Mesenchymal stem cell (in vitro differentiated cells and primary cell): ENCODE data around the gene TFAP2C.

Source experiments
- DNase-seq: peaks from one replicate; pipeline ENCODE4 v3.0.0-alpha.2; 2013
- H2AFZ ChIP-seq: one replicate; pipeline ENCODE4 v1.6.1; 2013; ENCODE audit warnings: low read depth, mild to moderate bottlenecking, control low read depth, inconsistent platforms, low read length, moderate library complexity
- H2AK5ac ChIP-seq: 2 replicates; pipeline ENCODE4 v1.6.1; 2013; ENCODE audit warnings: low read length, moderate library complexity, mild to moderate bottlenecking, inconsistent platforms; ENCODE audit not compliant: severe bottlenecking
- H2BK120ac ChIP-seq: one replicate; pipeline ENCODE4 v1.6.1; 2013; ENCODE audit warnings: low read depth, mild to moderate bottlenecking, inconsistent platforms, low read length, moderate library complexity
- H2BK12ac ChIP-seq, 2 experiments: one replicate each; pipeline ENCODE4 v1.6.1; 2013; ENCODE audit warnings: inconsistent platforms in 2 of 2, low read length in 2 of 2, mild to moderate bottlenecking in 2 of 2, moderate library complexity in 2 of 2, control low read depth in 1 of 2
- H2BK15ac ChIP-seq: one replicate; pipeline ENCODE4 v1.6.1; 2013; ENCODE audit warnings: mild to moderate bottlenecking, low read depth, inconsistent platforms; ENCODE audit not compliant: poor library complexity, severe bottlenecking
- H2BK5ac ChIP-seq: 2 replicates; pipeline ENCODE4 v1.6.1; 2013; ENCODE audit warnings: low read depth, mild to moderate bottlenecking, low read length, control low read depth, inconsistent platforms; ENCODE audit not compliant: poor library complexity, severe bottlenecking
- H3K14ac ChIP-seq, 2 experiments: one replicate each; pipeline ENCODE4 v1.6.1; 2013; ENCODE audit warnings: inconsistent platforms in 2 of 2, low read length in 2 of 2, control low read depth in 1 of 2, mild to moderate bottlenecking in 1 of 2, moderate library complexity in 1 of 2
- H3K18ac ChIP-seq, 2 experiments: one replicate each; pipeline ENCODE4 v1.6.1; 2013; ENCODE audit warnings: inconsistent platforms in 2 of 2, low read length in 2 of 2, control low read depth in 1 of 2, low read depth in 1 of 2, mild to moderate bottlenecking in 1 of 2
- H3K23ac ChIP-seq, 2 experiments: one replicate each; pipeline ENCODE4 v1.6.1; 2013; ENCODE audit warnings: inconsistent platforms in 2 of 2, low read length in 2 of 2, mild to moderate bottlenecking in 2 of 2, moderate library complexity in 2 of 2, control low read depth in 1 of 2
- H3K27ac ChIP-seq: 2 replicates; pipeline ENCODE4 v1.5.1; 2013; ENCODE audit warnings: mild to moderate bottlenecking, moderate library complexity, low read length, control low read depth, inconsistent platforms; ENCODE audit not compliant: poor library complexity, severe bottlenecking
- H3K27me3 ChIP-seq, 2 experiments: 2 replicates each; pipeline versions ENCODE4 v1.6.1 to v1.7.0; 2013; ENCODE audit warnings: low read length in 2 of 2, mild to moderate bottlenecking in 2 of 2, moderate library complexity in 2 of 2, control low read depth in 1 of 2, inconsistent platforms in 1 of 2; ENCODE audit not compliant: control insufficient read depth in 1 of 2, insufficient read depth in 1 of 2
- H3K36me3 ChIP-seq, 2 experiments: 2 replicates each; pipeline versions ENCODE4 v1.6.1 to v1.7.0; 2013; ENCODE audit warnings: low read length in 2 of 2, control low read depth in 1 of 2, inconsistent platforms in 1 of 2, low read depth in 1 of 2, mild to moderate bottlenecking in 1 of 2; ENCODE audit not compliant: insufficient read depth in 2 of 2, control insufficient read depth in 1 of 2
- H3K4ac ChIP-seq, 2 experiments: one replicate each; pipeline ENCODE4 v1.6.1; 2013; ENCODE audit warnings: inconsistent platforms in 2 of 2, low read length in 2 of 2, mild to moderate bottlenecking in 2 of 2, moderate library complexity in 2 of 2, control low read depth in 1 of 2, low read depth in 1 of 2
- H3K4me1 ChIP-seq: 2 replicates; pipeline ENCODE4 v1.6.1; 2013; ENCODE audit warnings: low read depth, low read length, control low read depth; ENCODE audit not compliant: control insufficient read depth, insufficient read depth
- H3K4me2 ChIP-seq: 2 replicates; pipeline ENCODE4 v1.6.1; 2013; ENCODE audit warnings: low read length, mild to moderate bottlenecking, inconsistent platforms; ENCODE audit not compliant: poor library complexity, severe bottlenecking
- H3K4me3 ChIP-seq, 2 experiments: 2 replicates each; pipeline versions ENCODE4 v1.5.1 to v1.7.0; 2013; ENCODE audit warnings: low read length in 2 of 2, mild to moderate bottlenecking in 2 of 2, control low read depth in 1 of 2, low read depth in 1 of 2; ENCODE audit not compliant: insufficient read depth in 1 of 2
- H3K79me1 ChIP-seq: replicated peaks from 2 replicates; pipeline ENCODE4 v1.6.1; 2013; ENCODE audit warnings: mild to moderate bottlenecking, control low read depth, low read length, inconsistent platforms; ENCODE audit not compliant: poor library complexity, severe bottlenecking
- H3K9ac ChIP-seq: 2 replicates; pipeline ENCODE4 v1.7.0; 2013; ENCODE audit warnings: mild to moderate bottlenecking, low read length, moderate library complexity
- H3K9me3 ChIP-seq: 2 replicates; pipeline ENCODE4 v1.7.0; 2013; ENCODE audit warnings: mild to moderate bottlenecking, low read length; ENCODE audit not compliant: control insufficient read depth
- H4K8ac ChIP-seq: one replicate; pipeline ENCODE4 v1.6.1; 2013; ENCODE audit warnings: inconsistent platforms, mild to moderate bottlenecking, low read length, moderate library complexity
- H4K91ac ChIP-seq: one replicate; pipeline ENCODE4 v1.6.1; 2013; ENCODE audit warnings: mild to moderate bottlenecking, low read length, inconsistent platforms
- WGBS: methylation state at CpG from one replicate; pipeline ENCODE4 v1.1.7; 2013; ENCODE audit warnings: mixed read lengths; 5-methylcytosine and 5-hydroxymethylcytosine counted together

The TFAP2C gene

DNA sequence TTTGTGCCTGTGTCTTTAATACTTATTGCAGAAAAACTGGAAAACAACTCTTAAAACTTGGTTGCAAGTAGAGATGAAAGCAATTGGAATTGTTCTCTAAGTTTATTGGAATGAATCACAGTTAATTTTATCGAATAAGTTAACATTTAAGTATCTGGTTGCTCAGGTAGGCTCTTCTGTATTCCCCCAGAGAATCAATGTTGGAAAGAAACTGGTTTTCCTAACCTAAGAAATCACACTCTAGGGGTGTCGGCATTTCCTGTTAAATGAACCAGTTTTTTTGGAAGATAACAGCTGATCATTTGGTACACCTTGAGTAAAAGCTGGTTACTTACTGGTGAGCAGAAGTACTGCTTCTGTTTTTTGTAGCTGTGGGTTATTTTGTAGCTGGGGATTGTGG is 5.2 kb downstream of the TFAP2C start:
- Histone ChIP-seq H4K8ac (no peak overlapping the region), H2BK12ac (no peak overlapping the region), H3K4me3 (no peak overlapping the region), H3K79me1 (peaks cover 16% of the 10 kb centered on the region), H3K36me3 (peaks cover 0 to 11% of the 10 kb centered on the region in 2 experiments), H2AFZ (no peak overlapping the region), H4K91ac (no peak overlapping the region), H3K4me2 (no peak overlapping the region), H2BK120ac (no peak overlapping the region), H2AK5ac (no peak overlapping the region), H3K9me3 (no peaks in the 10 kb centered on the region), H3K9ac (no peak overlapping the region), H2BK15ac (no peak overlapping the region), H3K27me3 (peaks cover 0 to 78% of the 10 kb centered on the region in 2 experiments), H3K4me1 (peaks cover 23% of the 10 kb centered on the region), H3K27ac (no peak overlapping the region), H3K14ac (no peak overlapping the region), H3K4ac (no peak overlapping the region), H3K18ac (no peak overlapping the region), H2BK5ac (no peak overlapping the region), H3K23ac (no peak overlapping the region)
- 67% methylated on average over 1 of the region's 2 CpGs for WGBS
- no peak for DNase-seq

DNA sequence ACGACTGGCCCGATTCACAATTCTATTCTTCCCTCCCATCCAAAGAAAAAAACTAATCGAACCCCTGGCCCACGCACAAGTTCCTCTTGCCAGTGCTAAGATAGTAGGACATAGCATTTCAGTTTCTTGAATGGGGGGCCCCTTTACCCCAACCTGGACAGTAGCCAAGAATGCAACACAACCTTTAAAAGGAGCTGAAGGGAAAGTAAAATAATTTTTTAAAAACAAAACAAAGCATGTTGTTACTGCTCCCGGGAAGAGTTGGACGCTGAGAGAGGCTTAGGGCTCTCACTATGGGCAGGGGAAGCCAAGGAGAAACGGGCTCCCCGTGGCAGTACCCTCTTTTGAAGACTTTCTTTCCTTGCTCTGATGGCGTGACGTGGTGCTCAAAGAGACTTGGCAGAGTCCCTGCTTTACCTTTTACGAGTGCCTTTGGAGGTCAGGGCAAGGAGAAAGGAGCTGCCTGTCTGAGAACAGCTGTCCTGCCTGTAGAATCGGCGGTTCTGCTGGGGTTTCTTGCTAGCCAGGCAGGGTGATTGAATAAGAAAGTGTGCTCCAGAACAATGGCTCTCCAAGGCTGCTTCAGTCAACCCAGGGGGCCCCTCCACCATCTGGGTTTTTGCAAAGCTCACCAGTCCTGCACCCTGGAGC is 5.8 kb downstream of the TFAP2C start:
- Histone ChIP-seq H3K27ac (no peak overlapping the region), H3K18ac (no peak overlapping the region), H3K79me1 (peaks cover 13% of the 10 kb centered on the region), H4K8ac (no peak overlapping the region), H2AFZ (no peak overlapping the region), H3K4me1 (peaks cover 23% of the 10 kb centered on the region), H3K9ac (no peak overlapping the region), H2BK120ac (no peak overlapping the region), H3K4ac (no peak overlapping the region), H2AK5ac (peak overlapping the region; percentile 96), H4K91ac (no peak overlapping the region), H3K23ac (no peak overlapping the region), H2BK12ac (no peak overlapping the region), H3K36me3 (peaks cover 0 to 14% of the 10 kb centered on the region in 2 experiments), H3K14ac (no peak overlapping the region), H3K27me3 (peaks cover 0 to 73% of the 10 kb centered on the region in 2 experiments), H2BK15ac (no peak overlapping the region), H3K9me3 (no peaks in the 10 kb centered on the region), H3K4me3 (no peak overlapping the region), H2BK5ac (no peak overlapping the region), H3K4me2 (no peak overlapping the region)
- DNase-seq = no peak
- WGBS = 90% methylated on average over 9 of the region's 13 CpGs

DNA sequence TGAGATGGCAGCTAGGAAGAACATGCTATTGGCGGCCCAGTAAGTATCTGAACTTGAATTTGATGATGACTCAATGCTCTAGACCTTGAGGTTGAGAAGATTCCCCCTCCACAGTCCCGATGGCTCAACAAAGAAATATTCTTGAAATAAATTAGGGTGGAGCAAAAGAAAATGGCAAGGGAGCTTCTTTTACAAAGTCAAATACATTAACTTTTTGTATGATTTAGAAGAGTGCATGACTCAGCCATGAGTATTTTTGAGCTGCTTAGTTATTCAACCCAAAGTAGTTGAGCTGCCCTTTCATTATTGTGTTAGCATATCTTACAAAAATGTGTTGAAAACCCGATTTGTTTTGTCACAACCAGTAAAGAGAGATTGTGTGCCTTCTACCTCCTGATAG is 7.6 kb downstream of the TFAP2C start:
- peak overlapping the region; percentile 67 for H2AK5ac ChIP-seq
- peaks cover 0 to 22% of the 10 kb centered on the region in 2 experiments for H3K36me3 ChIP-seq
- H2BK15ac ChIP-seq = no peak overlapping the region
- no peak overlapping the region for H2AFZ ChIP-seq
- H2BK5ac ChIP-seq = no peak overlapping the region
- no peak overlapping the region for H3K14ac ChIP-seq
- H3K27me3 ChIP-seq = peaks cover 0 to 65% of the 10 kb centered on the region in 2 experiments
- H3K4me1 ChIP-seq = peaks cover 14% of the 10 kb centered on the region
- peaks cover 17% of the 10 kb centered on the region for H3K79me1 ChIP-seq
- H3K18ac ChIP-seq = no peak overlapping the region
- no peak overlapping the region for H3K23ac ChIP-seq
- no peak overlapping the region for H2BK12ac ChIP-seq
- H3K4ac ChIP-seq = no peak overlapping the region
- DNase-seq = peak; percentile 12
- H4K91ac ChIP-seq = no peak overlapping the region
- H4K8ac ChIP-seq = no peak overlapping the region
- H3K4me2 ChIP-seq = peak overlapping the region; percentile 14
- no peaks in the 10 kb centered on the region for H3K9me3 ChIP-seq
- peak overlapping the region; percentile 92 for H3K27ac ChIP-seq
- H3K4me3 ChIP-seq = no peak overlapping the region
- WGBS = 45% methylated on average over 2 of the region's 3 CpGs
- H2BK120ac ChIP-seq = no peak overlapping the region
- no peak overlapping the region for H3K9ac ChIP-seq

DNA sequence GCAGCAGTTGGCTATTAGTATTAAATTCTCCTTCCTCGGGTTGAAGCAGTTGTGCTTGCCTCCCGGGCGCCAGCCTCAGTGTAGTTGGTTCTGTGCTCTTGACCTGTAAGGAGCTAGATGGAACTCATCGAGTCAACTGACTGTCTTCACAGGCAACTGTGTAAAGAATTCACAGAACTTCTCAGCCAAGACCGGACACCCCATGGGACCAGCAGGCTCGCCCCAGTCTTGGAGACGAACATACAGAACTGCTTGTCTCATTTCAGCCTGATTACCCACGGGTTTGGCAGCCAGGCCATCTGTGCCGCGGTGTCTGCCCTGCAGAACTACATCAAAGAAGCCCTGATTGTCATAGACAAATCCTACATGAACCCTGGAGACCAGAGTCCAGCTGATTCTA is 8.5 kb downstream of the TFAP2C start:
- Histone ChIP-seq H3K14ac (no peak overlapping the region), H3K18ac (no peak overlapping the region), H3K27me3 (peaks cover 0 to 65% of the 10 kb centered on the region in 2 experiments), H3K9me3 (no peaks in the 10 kb centered on the region), H2AK5ac (peak overlapping the region; percentile 29), H4K91ac (no peak overlapping the region), H2BK5ac (no peak overlapping the region), H2BK12ac (no peak overlapping the region), H3K4me1 (peaks cover 14% of the 10 kb centered on the region), H4K8ac (no peak overlapping the region), H2AFZ (no peak overlapping the region), H3K4me3 (no peak overlapping the region), H3K79me1 (peaks cover 17% of the 10 kb centered on the region), H3K4me2 (no peak overlapping the region), H3K27ac (peak overlapping the region; percentile 92), H2BK120ac (no peak overlapping the region), H3K9ac (no peak overlapping the region), H3K4ac (no peak overlapping the region), H3K36me3 (peaks cover 0 to 22% of the 10 kb centered on the region in 2 experiments), H2BK15ac (no peak overlapping the region), H3K23ac (no peak overlapping the region)
- DNase-seq = no peak
- 96% methylated on average over 10 of the region's 10 CpGs for WGBS
